Nephron (organoid): Measurements from ENCODE around the gene FOLR2.
"Not testable (repeated sequence)": the region's sequence is repeated elsewhere in the genome, so short reads cannot be mapped to it uniquely, and the experiment has no call there.

ENCODE experiments used
- H3K27ac Mint-ChIP-seq, 3 experiments: 2 replicates each; pipeline ENCODE4 v1.8.0; 2020; ENCODE audit warnings: mixed read lengths in 3 of 3, mild to moderate bottlenecking in 2 of 3, moderate library complexity in 1 of 3
- H3K27me3 Mint-ChIP-seq: 2 replicates; pipeline ENCODE4 v1.8.0; 2021; ENCODE audit warnings: low read depth, mild to moderate bottlenecking, moderate library complexity, mixed read lengths
- H3K36me3 Mint-ChIP-seq: 2 replicates; pipeline ENCODE4 v1.8.0; 2020; ENCODE audit warnings: low read depth, mixed read lengths
- H3K4me1 Mint-ChIP-seq: 2 replicates; pipeline ENCODE4 v1.8.0; 2020; ENCODE audit warnings: mixed read lengths
- H3K4me3 Mint-ChIP-seq, 3 experiments: 2 replicates each; pipeline ENCODE4 v1.8.0; 2020; ENCODE audit warnings: mild to moderate bottlenecking in 3 of 3, mixed read lengths in 3 of 3, moderate library complexity in 2 of 3
- H3K9me3 Mint-ChIP-seq: 2 replicates; pipeline ENCODE4 v1.8.0; 2020; ENCODE audit warnings: mixed read lengths
- TF ChIP-seq, protein P1 (sequence below), 3 experiments: fragments of 200-600 bp; sonication (generic); IDR thresholded peaks; one replicate each; pipeline ENCODE4 v1.5.0; 2021; ENCODE audit warnings: antibody characterized with exemption in 3 of 3; ENCODE audit not compliant: unreplicated experiment in 3 of 3

FOLR2 gene

DNA sequence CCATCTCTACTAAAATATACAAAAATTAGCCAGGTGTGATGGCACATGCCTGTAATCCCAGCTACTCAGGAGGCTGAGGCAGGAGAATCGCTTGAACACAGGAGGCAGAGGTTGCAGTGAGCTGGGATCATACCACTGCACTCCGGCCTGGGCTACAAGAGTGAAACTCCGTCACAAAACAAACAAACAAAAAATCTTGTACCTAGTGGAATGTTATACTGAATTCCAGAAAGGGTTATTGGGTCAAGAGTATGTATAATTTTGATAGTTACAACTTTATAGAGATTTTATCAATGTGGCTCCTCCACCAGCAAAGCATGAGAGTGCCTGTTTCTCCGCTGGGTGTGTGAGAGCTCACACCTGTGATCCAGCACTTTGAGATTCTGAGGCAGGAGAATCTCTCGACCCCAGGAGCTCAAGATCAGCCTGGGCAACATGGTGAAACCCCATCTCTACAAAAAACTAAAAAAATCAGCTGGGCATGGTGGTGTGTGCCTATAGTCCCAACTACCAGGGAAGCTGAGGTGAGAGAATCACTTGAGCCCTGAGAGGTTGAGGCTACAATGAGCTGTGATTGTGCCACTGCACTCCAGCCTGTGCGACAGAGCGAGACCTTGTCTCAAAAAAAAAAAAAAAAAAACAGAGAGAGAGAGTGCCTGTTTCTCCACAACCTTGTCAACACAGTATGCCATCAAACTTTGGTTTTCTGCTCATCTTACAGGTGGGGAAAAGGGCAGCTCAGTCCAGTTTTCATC lies 37.4 kb upstream of the FOLR2 start:
- H3K27ac Mint-ChIP-seq = no peak overlapping the region
- H3K27me3 Mint-ChIP-seq = peaks cover 8% of the 10 kb centered on the region
- TF ChIP-seq, protein P1, sequence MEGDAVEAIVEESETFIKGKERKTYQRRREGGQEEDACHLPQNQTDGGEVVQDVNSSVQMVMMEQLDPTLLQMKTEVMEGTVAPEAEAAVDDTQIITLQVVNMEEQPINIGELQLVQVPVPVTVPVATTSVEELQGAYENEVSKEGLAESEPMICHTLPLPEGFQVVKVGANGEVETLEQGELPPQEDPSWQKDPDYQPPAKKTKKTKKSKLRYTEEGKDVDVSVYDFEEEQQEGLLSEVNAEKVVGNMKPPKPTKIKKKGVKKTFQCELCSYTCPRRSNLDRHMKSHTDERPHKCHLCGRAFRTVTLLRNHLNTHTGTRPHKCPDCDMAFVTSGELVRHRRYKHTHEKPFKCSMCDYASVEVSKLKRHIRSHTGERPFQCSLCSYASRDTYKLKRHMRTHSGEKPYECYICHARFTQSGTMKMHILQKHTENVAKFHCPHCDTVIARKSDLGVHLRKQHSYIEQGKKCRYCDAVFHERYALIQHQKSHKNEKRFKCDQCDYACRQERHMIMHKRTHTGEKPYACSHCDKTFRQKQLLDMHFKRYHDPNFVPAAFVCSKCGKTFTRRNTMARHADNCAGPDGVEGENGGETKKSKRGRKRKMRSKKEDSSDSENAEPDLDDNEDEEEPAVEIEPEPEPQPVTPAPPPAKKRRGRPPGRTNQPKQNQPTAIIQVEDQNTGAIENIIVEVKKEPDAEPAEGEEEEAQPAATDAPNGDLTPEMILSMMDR (IDR thresholded peaks at IDR 0.05; ENCODE audit: unreplicated experiment in 3 of 3) = no peak
- H3K9me3 Mint-ChIP-seq = no peaks in the 10 kb centered on the region
- peaks cover 12% of the 10 kb centered on the region for H3K4me1 Mint-ChIP-seq
- H3K4me3 Mint-ChIP-seq = no peak overlapping the region
- H3K36me3 Mint-ChIP-seq = no peaks in the 10 kb centered on the region

DNA sequence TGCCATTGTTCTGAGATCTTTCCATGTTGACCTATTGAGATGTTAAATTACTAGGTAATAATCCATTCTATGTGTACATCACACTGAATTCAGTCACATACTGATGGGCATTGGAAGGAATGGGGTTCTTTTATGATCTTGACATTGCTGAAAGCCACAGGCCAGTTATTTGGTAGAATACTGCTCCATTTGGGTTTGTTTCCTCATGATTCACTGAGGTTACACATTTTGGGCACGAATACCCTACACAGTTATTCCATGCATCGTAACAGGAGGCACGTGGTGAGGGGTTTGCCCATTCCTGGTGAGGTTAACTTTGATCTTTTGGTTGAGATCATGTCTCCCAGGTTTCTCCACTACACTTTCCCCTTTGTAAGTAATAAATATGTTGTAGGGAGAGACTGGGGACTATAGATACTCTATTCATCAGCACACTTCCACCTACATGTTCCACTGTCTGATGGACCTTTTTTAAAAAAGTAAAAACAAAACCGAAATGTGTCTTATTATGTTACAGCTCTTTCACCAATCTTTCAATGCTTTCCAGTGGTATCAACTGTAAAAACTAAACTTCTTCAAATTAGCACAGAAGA lies 36.7 kb upstream of the FOLR2 start:
- H3K9me3 Mint-ChIP-seq = no peaks in the 10 kb centered on the region
- TF ChIP-seq, protein P1 (IDR thresholded peaks at IDR 0.05; ENCODE audit: unreplicated experiment in 3 of 3) = no peak
- no peaks in the 10 kb centered on the region for H3K36me3 Mint-ChIP-seq
- H3K27me3 Mint-ChIP-seq = peaks cover 4% of the 10 kb centered on the region
- H3K4me3 Mint-ChIP-seq = no peak overlapping the region
- peaks cover 12% of the 10 kb centered on the region for H3K4me1 Mint-ChIP-seq
- no peak overlapping the region for H3K27ac Mint-ChIP-seq

DNA sequence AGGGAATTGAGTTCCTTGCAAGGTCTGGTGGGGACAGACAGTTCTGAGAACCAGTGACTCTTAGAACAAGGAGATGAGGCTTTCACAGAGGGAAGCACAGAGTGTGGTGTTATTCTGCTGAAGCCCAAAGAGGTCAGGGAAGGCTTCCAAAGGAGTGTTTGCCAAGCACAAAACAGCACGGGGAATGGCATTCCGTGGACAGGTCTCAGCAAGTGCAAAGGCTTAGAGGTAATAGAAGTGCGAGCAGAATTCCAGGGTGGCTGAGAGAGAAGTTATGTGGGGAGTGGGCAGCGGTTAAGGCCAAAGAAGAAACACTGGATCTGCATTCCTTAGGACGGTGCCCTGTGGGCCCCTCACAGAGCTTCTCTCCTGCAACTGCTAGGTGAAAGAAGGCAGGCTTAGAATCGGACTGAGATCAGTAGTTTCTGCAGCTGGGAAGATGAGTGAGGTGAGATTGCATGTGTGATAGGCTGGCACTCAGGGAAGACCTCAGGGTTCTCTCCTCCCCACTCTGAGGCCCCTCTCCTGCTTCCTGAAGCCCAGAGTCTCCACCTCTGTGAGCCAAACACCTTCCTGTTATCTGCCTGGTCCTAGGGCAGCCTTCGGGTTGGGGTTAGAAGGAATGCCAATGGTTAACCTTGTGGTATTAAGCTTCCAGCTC lies 35.6 kb upstream of the FOLR2 start:
- peak overlapping the region in 1 of 3 experiments; percentile 20 for H3K27ac Mint-ChIP-seq
- H3K4me1 Mint-ChIP-seq = peaks cover 12% of the 10 kb centered on the region
- H3K27me3 Mint-ChIP-seq, H3K9me3 Mint-ChIP-seq, H3K36me3 Mint-ChIP-seq, H3K4me3 Mint-ChIP-seq: not testable (repeated sequence)

DNA sequence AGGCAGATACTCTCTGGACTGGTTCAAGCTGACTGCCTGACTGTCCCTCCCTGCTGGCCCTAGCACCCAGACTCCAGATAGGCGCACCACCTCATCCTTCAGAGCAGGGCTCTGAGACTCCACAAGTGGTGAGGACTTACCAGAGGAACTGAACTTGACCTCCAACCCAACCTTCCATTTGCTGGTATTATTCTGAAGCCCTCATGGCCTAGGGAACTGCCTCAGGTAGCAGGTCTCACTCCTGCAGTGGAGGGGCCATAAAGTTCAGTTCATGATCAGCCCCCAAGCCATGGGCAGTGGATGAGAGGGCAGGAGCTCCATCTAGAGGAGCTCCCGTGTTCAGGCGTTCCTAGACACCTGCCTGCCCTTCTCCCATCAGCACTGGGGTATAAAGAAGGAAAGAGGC lies 35.0 kb upstream of the FOLR2 start:
- H3K9me3 Mint-ChIP-seq = not testable (repeated sequence)

DNA sequence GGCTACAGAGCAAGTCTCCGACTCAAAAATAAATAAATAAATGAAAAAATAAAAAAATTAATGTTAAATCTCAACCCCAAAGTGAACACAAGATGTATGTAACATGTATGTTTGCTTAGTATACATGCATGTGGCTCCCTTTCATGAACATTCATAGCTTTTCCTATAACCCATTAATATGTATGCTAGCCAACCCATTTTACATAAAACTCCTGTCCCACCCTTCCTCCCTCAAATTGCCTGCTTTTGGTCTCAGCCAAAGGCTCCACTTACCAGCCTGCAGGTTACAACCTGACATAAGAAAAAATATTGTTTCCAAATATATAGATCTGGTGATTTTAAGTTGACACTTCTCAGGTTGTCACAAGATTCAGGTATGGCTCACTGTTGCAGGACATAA lies 28.3 kb upstream of the FOLR2 start:
- H3K36me3 Mint-ChIP-seq = no peaks in the 10 kb centered on the region
- H3K27me3 Mint-ChIP-seq = peaks cover 3% of the 10 kb centered on the region
- no peak overlapping the region for H3K4me3 Mint-ChIP-seq
- no peak overlapping the region for H3K27ac Mint-ChIP-seq
- TF ChIP-seq, protein P1 (IDR thresholded peaks at IDR 0.05; ENCODE audit: unreplicated experiment in 3 of 3) = no peak
- H3K9me3 Mint-ChIP-seq = no peaks in the 10 kb centered on the region
- H3K4me1 Mint-ChIP-seq = peaks cover 41% of the 10 kb centered on the region

More for the DNA sequence above, 35.0 kb upstream of the FOLR2 start:
- not testable (repeated sequence) for H3K27me3 Mint-ChIP-seq, H3K36me3 Mint-ChIP-seq, H3K27ac Mint-ChIP-seq, H3K4me3 Mint-ChIP-seq
- peaks cover 12% of the 10 kb centered on the region for H3K4me1 Mint-ChIP-seq

DNA sequence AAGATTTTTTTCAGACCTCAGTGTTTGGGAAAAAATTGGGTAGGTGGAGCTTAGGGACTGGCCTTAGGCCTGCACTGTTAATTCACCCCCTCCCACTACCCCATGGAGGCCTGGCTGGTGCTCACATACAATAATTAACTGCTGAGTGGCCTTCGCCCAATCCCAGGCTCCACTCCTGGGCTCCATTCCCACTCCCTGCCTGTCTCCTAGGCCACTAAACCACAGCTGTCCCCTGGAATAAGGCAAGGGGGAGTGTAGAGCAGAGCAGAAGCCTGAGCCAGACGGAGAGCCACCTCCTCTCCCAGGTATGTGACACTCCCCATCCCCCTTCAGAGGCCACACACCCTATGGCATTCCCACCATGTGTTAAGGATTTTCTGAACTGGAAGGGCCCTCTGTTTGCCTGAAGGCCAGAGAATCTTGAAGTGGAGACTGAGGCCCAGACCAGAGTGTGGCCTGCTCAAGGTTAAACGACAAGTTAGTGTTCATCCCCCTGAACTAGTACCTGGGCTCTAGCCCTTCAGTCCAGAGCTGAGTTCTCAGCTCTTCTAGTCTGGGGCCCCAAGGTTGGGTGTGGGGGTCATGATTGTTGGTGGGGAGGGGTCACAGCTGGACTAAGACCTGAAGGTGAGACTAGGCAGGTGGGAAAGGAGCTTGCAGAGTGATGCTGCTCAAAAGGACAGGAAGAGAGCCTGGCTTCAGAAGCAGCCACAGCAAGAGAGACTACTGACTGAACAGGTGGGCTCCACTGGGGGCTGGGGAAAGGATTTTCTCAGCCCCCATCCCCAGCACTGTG lies 26.9 kb upstream of the FOLR2 start:
- TF ChIP-seq, protein P1 (IDR thresholded peaks at IDR 0.05; ENCODE audit: unreplicated experiment in 3 of 3) = no peak
- Mint-ChIP-seq H3K4me3 (no peak overlapping the region), H3K4me1 (peaks cover 36% of the 10 kb centered on the region), H3K27ac (peak overlapping the region; percentile 54 to 78 (median 57)), H3K27me3 (peaks cover 3% of the 10 kb centered on the region), H3K36me3 (no peaks in the 10 kb centered on the region), H3K9me3 (no peaks in the 10 kb centered on the region)
